Natural killer cell (primary cell): ENCODE measurements around the gene OR2S2. TPM values are rescaled to one million over a fixed set of nuclear protein-coding genes. Genes with fewer than 3 reads are reported as not detected.

Source experiments
- ATAC-seq, 3 donors: fragments of 150-1000 bp in 2 of 3; fragments of 200-7000 bp in 1 of 3; cut with Tn5 transposase; 1 replicate in 1 of 3; 2 replicates in 2 of 3; pipeline ENCODE4 v1.10.0; 2021; ENCODE audit warnings: mild to moderate bottlenecking in 2 of 3, moderate library complexity in 2 of 3
- DNase-seq, 2 donors: peaks; one replicate each; pipeline versions ENCODE4 v3.0.0 to v3.0.0-alpha.2; 2013 to 2021; ENCODE audit warnings: mixed read lengths in 1 of 2
- H3K27ac ChIP-seq: one replicate; pipeline ENCODE4 v1.5.1; 2013; ENCODE audit warnings: mild to moderate bottlenecking, low read length
- H3K27me3 ChIP-seq: one replicate; pipeline ENCODE4 v1.6.1; 2013; ENCODE audit warnings: low read length; ENCODE audit not compliant: control insufficient read depth, insufficient read depth
- H3K36me3 ChIP-seq: one replicate; pipeline ENCODE4 v1.6.1; 2013; ENCODE audit warnings: low read length; ENCODE audit not compliant: control insufficient read depth, insufficient read depth
- H3K4me1 ChIP-seq: one replicate; pipeline ENCODE4 v1.6.1; 2013; ENCODE audit warnings: low read length; ENCODE audit not compliant: control insufficient read depth, insufficient read depth
- H3K4me3 ChIP-seq: one replicate; pipeline ENCODE4 v1.5.1; 2013; ENCODE audit warnings: low read length
- H3K9me3 ChIP-seq: one replicate; pipeline ENCODE4 v1.6.1; 2013; ENCODE audit warnings: low read length; ENCODE audit not compliant: control insufficient read depth, insufficient read depth
- H3K27ac Mint-ChIP-seq, 2 donors: one replicate each; pipeline ENCODE4 v1.8.0; 2022; ENCODE audit warnings: mild to moderate bottlenecking in 2 of 2, mixed read lengths in 2 of 2, moderate library complexity in 1 of 2
- H3K27me3 Mint-ChIP-seq, 2 donors: one replicate each; pipeline ENCODE4 v1.8.0; 2022; ENCODE audit warnings: low read depth in 2 of 2, mixed read lengths in 2 of 2
- H3K36me3 Mint-ChIP-seq: one replicate; pipeline ENCODE4 v1.8.0; 2022; ENCODE audit warnings: mixed read lengths
- H3K4me1 Mint-ChIP-seq, 2 donors: one replicate each; pipeline ENCODE4 v1.8.0; 2022; ENCODE audit warnings: mixed read lengths in 2 of 2
- H3K4me3 Mint-ChIP-seq: one replicate; pipeline ENCODE4 v1.8.0; 2022; ENCODE audit warnings: mild to moderate bottlenecking, moderate library complexity, mixed read lengths
- H3K9me3 Mint-ChIP-seq, 2 donors: one replicate each; pipeline ENCODE4 v1.8.0; 2022; ENCODE audit warnings: mixed read lengths in 2 of 2
- CTCF ChIP-seq: fragments of 200-600 bp; IDR thresholded peaks from one replicate; pipeline ENCODE4 v1.8.0; 2022; ENCODE audit warnings: antibody characterized with exemption
- WGBS: methylation state at CpG from one replicate; pipeline ENCODE4 v1.1.7; 2013; ENCODE audit warnings: missing lambda C conversion rate; ENCODE audit not compliant: insufficient coverage; 5-methylcytosine and 5-hydroxymethylcytosine counted together
- intact Hi-C: fragments of 100-400 bp; cut with micrococcal nuclease; formaldehyde crosslinking; loops from one replicate; pipeline ENCODE4 v1.14.2; 2022
- total RNA-seq, 4 donors: library from RNA; stranded (reverse); fragments of 120-200 nt in 1 of 4; gene quantifications; one replicate each; pipeline versions ENCODE4 v1.2.3 to v1.2.4, GENCODE V29; 2013 to 2022

OR2S2 gene
- total RNA-seq, 3 donors from 2014 or later (not counting 1 experiment from before 2014, with no cell fraction given), result not detected

GRCh38 chr9:35909274-35909673 lies 48.7 kb downstream of the OR2S2 start, which contains the start of gene SPAAR:
Gene SPAAR, plus strand, starts transcription at chr9:35909490. Its CDS starts 974 bp downstream, at chr9:35910464.
- H3K9me3 Mint-ChIP-seq, result no peaks in the 10 kb centered on the region
- WGBS, result 87% methylated on average over 11 of the region's 11 CpGs
- DNase-seq, result no peak
- ATAC-seq, result no peak
- H3K4me3 ChIP-seq, result no peak within 1 kb of the TSS
- TF ChIP-seq CTCF, result no peak
- H3K4me1 ChIP-seq, result peaks cover 30% of the 10 kb centered on the region
- H3K27ac ChIP-seq, result no peak within 1 kb of the TSS
- no peaks in the 10 kb centered on the region for H3K27me3 ChIP-seq
- intact Hi-C loops, result no loop called here
- H3K27ac Mint-ChIP-seq, result no peak within 1 kb of the TSS
- H3K36me3 Mint-ChIP-seq, result no peaks in the 10 kb centered on the region
- peaks cover 0 to 12% of the 10 kb centered on the region in 2 donors for H3K4me1 Mint-ChIP-seq
- no peaks in the 10 kb centered on the region for H3K27me3 Mint-ChIP-seq
- H3K36me3 ChIP-seq, result no peaks in the 10 kb centered on the region
- H3K9me3 ChIP-seq, result no peaks in the 10 kb centered on the region
- no peak within 1 kb of the TSS for H3K4me3 Mint-ChIP-seq

DNA sequence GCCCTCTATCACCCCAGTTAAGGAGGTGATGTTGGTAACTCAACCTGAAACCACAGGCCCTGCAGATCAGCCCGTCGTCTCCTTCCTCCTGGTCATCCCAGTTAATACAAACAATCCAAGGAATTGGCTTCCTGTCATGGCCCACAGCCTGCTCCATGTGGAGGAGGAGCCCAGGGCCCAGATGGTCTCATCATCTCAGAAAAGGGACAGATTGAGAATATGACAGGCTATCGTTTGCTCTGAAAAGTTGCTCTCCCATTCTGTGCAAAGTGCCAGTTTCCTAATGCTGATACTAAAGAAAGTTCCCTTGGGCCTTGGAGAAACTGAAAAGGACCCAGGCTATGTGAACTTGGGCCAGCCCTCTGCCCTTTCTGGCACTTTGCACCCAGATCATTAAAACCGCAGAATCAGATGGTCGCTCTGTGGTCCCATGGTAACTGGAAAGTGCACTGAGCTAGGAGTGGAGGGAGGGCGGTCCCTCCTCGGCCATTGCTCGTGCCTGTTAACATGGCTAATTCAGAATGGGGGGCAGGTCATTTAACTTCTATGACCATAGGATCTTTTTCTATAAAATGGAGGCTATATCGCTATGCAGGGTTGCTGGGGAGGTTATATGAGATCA lies 49.3 kb downstream of the OR2S2 start:
- Histone ChIP-seq H3K9me3 (no peaks in the 10 kb centered on the region), H3K4me1 (peaks cover 30% of the 10 kb centered on the region), H3K27ac (no peak overlapping the region), H3K36me3 (no peaks in the 10 kb centered on the region), H3K27me3 (no peaks in the 10 kb centered on the region), H3K4me3 (no peak overlapping the region)
- H3K36me3 Mint-ChIP-seq, result no peaks in the 10 kb centered on the region
- TF ChIP-seq CTCF, result no peak
- H3K27me3 Mint-ChIP-seq, result peaks cover 0 to 6% of the 10 kb centered on the region in 2 donors
- peaks cover 0 to 12% of the 10 kb centered on the region in 2 donors for H3K4me1 Mint-ChIP-seq
- no peak for DNase-seq
- no peak for ATAC-seq
- H3K4me3 Mint-ChIP-seq, result no peak overlapping the region
- H3K9me3 Mint-ChIP-seq, result no peaks in the 10 kb centered on the region
- intact Hi-C loops, result no loop called here
- H3K27ac Mint-ChIP-seq, result no peak overlapping the region
- WGBS, result 85% methylated on average over 9 of the region's 9 CpGs

- H3K9me3 ChIP-seq, result no peaks in the 10 kb centered on the region
- no peak overlapping the region for H3K27ac ChIP-seq
- H3K4me1 Mint-ChIP-seq, result peaks cover 0 to 12% of the 10 kb centered on the region in 2 donors
- no peaks in the 10 kb centered on the region for H3K9me3 Mint-ChIP-seq
- peak in 1 of 2 donors; percentile 26 for DNase-seq
- WGBS, result 52% methylated on average over 13 of the region's 13 CpGs
- peaks cover 2 to 6% of the 10 kb centered on the region in 2 donors for H3K27me3 Mint-ChIP-seq
- H3K4me3 Mint-ChIP-seq, result no peak overlapping the region
- no peak overlapping the region for H3K27ac Mint-ChIP-seq
- no peak for ATAC-seq
- H3K27me3 ChIP-seq, result no peaks in the 10 kb centered on the region
- no peaks in the 10 kb centered on the region for H3K36me3 Mint-ChIP-seq
- peaks cover 30% of the 10 kb centered on the region for H3K4me1 ChIP-seq
- TF ChIP-seq CTCF, result no peak
- intact Hi-C loops, result no loop called here
- no peaks in the 10 kb centered on the region for H3K36me3 ChIP-seq
- no peak overlapping the region for H3K4me3 ChIP-seq
Observed at GRCh38 chr9:35907711-35908503, 50.0 kb downstream of the OR2S2 start.

Other genes starting within 250 kb of the OR2S2 start
- gene TLN1, start 226.0 kb downstream of the OR2S2 start, total RNA-seq, result 100 to 1,000 TPM; 509 to 552 (median 528) TPM
- gene CREB3, start 225.5 kb downstream of the OR2S2 start, total RNA-seq, result 10 to 100 TPM; 15.7 to 19.7 (median 18.8) TPM
- gene GBA2, start 208.9 kb downstream of the OR2S2 start, total RNA-seq, result 100 to 1,000 TPM in 2 of 3 donors, 10 to 100 TPM in 1; 76.4 to 118 (median 101) TPM
- gene RGP1, start 208.9 kb downstream of the OR2S2 start, total RNA-seq, result 10 to 100 TPM; 22.3 to 26.4 (median 23.3) TPM
- not detected for gene MSMP, start 203.9 kb downstream of the OR2S2 start, total RNA-seq
- 1 to 10 TPM; 2.1 to 2.7 (median 2.4) TPM for gene NPR2, start 166.6 kb downstream of the OR2S2 start, total RNA-seq
- gene SPAG8, start 145.9 kb downstream of the OR2S2 start, total RNA-seq, result 1 to 10 TPM; 2.0 to 2.4 (median 2.1) TPM
- 10 to 100 TPM; 25.8 to 27.5 (median 25.9) TPM for gene HINT2, start 143.1 kb downstream of the OR2S2 start, total RNA-seq
- gene FAM221B, start 129.4 kb downstream of the OR2S2 start, total RNA-seq, result not detected
- gene TMEM8B, start 128.9 kb downstream of the OR2S2 start, total RNA-seq, result 1 to 10 TPM; 5.2 to 7.8 (median 5.4) TPM
- gene OR13J1, start 87.8 kb downstream of the OR2S2 start, total RNA-seq, result not detected
- not detected for gene HRCT1, start 52.0 kb downstream of the OR2S2 start, total RNA-seq
- not detected for gene SPAAR, start 48.7 kb downstream of the OR2S2 start, total RNA-seq
- gene RECK, start 78.8 kb upstream of the OR2S2 start, total RNA-seq, result 10 to 100 TPM in 1 of 3 donors, 1 to 10 TPM in 2; 7.4 to 10.3 (median 8.0) TPM
- gene GLIPR2, start 178.6 kb upstream of the OR2S2 start, total RNA-seq, result 100 to 1,000 TPM; 124 to 135 (median 125) TPM
- gene CCIN, start 211.2 kb upstream of the OR2S2 start, total RNA-seq, result 1 to 10 TPM; 2.0 to 2.8 (median 2.0) TPM
- 10 to 100 TPM; 49.4 to 62.0 (median 52.6) TPM for gene CLTA, start 232.8 kb upstream of the OR2S2 start, total RNA-seq